Heart left ventricle (tissue), 16 donors: ENCODE measurements around the gene TP53RK. TPM values are rescaled to one million over a fixed set of nuclear protein-coding genes. Genes with fewer than 3 reads are reported as not detected.

ENCODE experiments used
- ATAC-seq, 4 donors: fragments of 200-7000 bp; cut with Tn5 transposase; one replicate each; pipeline ENCODE4 v1.9.1; 2020 to 2022; ENCODE audit warnings: moderate library complexity in 4 of 4, mild to moderate bottlenecking in 3 of 4, moderate number of reproducible peaks in 1 of 4
- DNase-seq, 5 donors: peaks; one replicate each; pipeline ENCODE4 v3.0.0-alpha.2; 2020
- H3K27ac ChIP-seq, 12 donors: fragments of 200-600 bp; sonication (generic) in 4 of 12; one replicate each; pipeline versions ENCODE4 v1.5.0 to v1.8.0; 2016 to 2022; ENCODE audit warnings: mild to moderate bottlenecking in 2 of 12
- H3K27me3 ChIP-seq, 9 donors: fragments of 200-600 bp; sonication (generic) in 2 of 9; one replicate each; pipeline versions ENCODE4 v1.5.1 to v1.8.0; 2016 to 2022; ENCODE audit warnings: mild to moderate bottlenecking in 3 of 9
- H3K36me3 ChIP-seq, 9 donors: fragments of 200-600 bp; sonication (generic) in 2 of 9; one replicate each; pipeline versions ENCODE4 v1.5.0 to v1.8.0; 2018 to 2022; ENCODE audit warnings: mild to moderate bottlenecking in 2 of 9
- H3K4me1 ChIP-seq, 12 donors: fragments of 200-600 bp; sonication (generic) in 4 of 12; one replicate each; pipeline versions ENCODE4 v1.5.0 to v1.8.0; 2016 to 2022; ENCODE audit warnings: mild to moderate bottlenecking in 3 of 12
- H3K4me3 ChIP-seq, 12 donors: fragments of 200-600 bp; sonication (generic) in 4 of 12; one replicate each; pipeline versions ENCODE4 v1.5.0 to v1.8.0; 2017 to 2022; ENCODE audit warnings: mild to moderate bottlenecking in 9 of 12, moderate library complexity in 4 of 12
- H3K9me3 ChIP-seq, 12 donors: fragments of 200-600 bp; sonication (generic) in 4 of 12; one replicate each; pipeline versions ENCODE4 v1.5.0 to v1.8.0; 2016 to 2022; ENCODE audit warnings: mild to moderate bottlenecking in 1 of 12
- CTCF ChIP-seq, 12 donors: fragments of 200-600 bp; sonication (generic) in 4 of 12; IDR thresholded peaks; one replicate each; pipeline versions ENCODE4 v1.5.0 to v1.8.0; 2018 to 2022; ENCODE audit warnings: antibody characterized with exemption in 12 of 12, mild to moderate bottlenecking in 5 of 12
- POLR2A ChIP-seq, 2 donors: fragments of 450-650 bp; IDR thresholded peaks; one replicate each; pipeline ENCODE4 v1.6.1; 2017; ENCODE audit warnings: antibody characterized with exemption in 2 of 2, mild to moderate bottlenecking in 2 of 2, moderate library complexity in 2 of 2
- WGBS, 4 donors: extraction: QIAGEN DNeasy Blood & Tissue Kit in 2 of 4; methylation state at CpG; one replicate each; pipeline versions ENCODE4 v1.1.5 to v1.1.7; 2013 to 2018; 5-methylcytosine and 5-hydroxymethylcytosine counted together
- intact Hi-C, 10 donors: fragments of 100-400 bp; cut with DNase I; formaldehyde crosslinking; loops; one replicate each; pipeline versions ENCODE4 v1.11.1 to v1.14.2; 2022
- polyA plus RNA-seq, 2 donors: library from polyadenylated mRNA; stranded (reverse); fragments of 200-250 nt; gene quantifications; one replicate each; pipeline ENCODE4 v1.2.3, GENCODE V29; 2013
- total RNA-seq, 9 donors: library from RNA; depleted of rRNA in 2 of 9; stranded (reverse); fragments of >200 nt in 2 of 9; fragmentation: NEBNext Ultra II Directional in 3 of 9; extraction: Animal tissue kit (Norgen Biotek cat#: 25700) in 3 of 9; gene quantifications; one replicate each; pipeline versions ENCODE4 v1.1.0 to v1.2.4, GENCODE V29; 2016 to 2023
- donor health status: ischemic (EF 13 %, LVEDD 7.1; RV severe dilation, severe dysfunction).
- donor health status: healthy with polysubstance abuse.
- donor health status: DM: no; HTN: yes; CAD: no.
- donor health status: DM: no; HTN: no; CAD: no.
- donor health status: ischemic (EF 25% LVEDD 6.9; RV normal size, moderate dysfunction).
- donor health status: ischemic (EF 25% LVEDD 5.7; RV mildly dilated, moderate dysfunction).
- donor health status: healthy.
- donor health status: DM: yes; HTN: yes; CAD: no.
- donor health status: ischemic (EF 35%, LVEDD 5.7; RV mildly dilated, moderate dysfunction).
- donor health status: nonischemic (EF 11% LVEDD 7.7; RV severe dilation, severe dysfunction).
- donor health status: DM: yes; HTN: yes; CAD: no.
- donor health status: PGD.
- donor health status: ischemic (EF 29% LVEDD 5.4; RV normal size, mild dysfunction).
- donor health status: nonischemic (EF 23%, LVEDD 6.1; RV moderate dilation, normal function).

TP53RK gene
- total and polyA plus RNA-seq, 11 donors: 5.0 to 10.8 (median 7.9) TPM

GRCh38 chr20:46634528-46634927 lies 54.7 kb downstream of the TP53RK start:
- ATAC-seq (no peak), DNase-seq (no peak)
- Histone ChIP-seq H3K9me3 (peaks cover 0 to 11% (median 0%) of the 10 kb centered on the region in 12 donors), H3K27ac (no peak overlapping the region), H3K36me3 (no peaks in the 10 kb centered on the region), H3K4me1 (peaks cover 0 to 7% (median 0%) of the 10 kb centered on the region in 12 donors), H3K4me3 (no peak overlapping the region), H3K27me3 (no peaks in the 10 kb centered on the region)
- no peak for TF ChIP-seq CTCF (IDR thresholded peaks at IDR 0.05)
- no peak for TF ChIP-seq POLR2A (IDR thresholded peaks at IDR 0.05)
- intact Hi-C loops: no loop called here
- 73 to 89% (median 82%) methylated on average over 6 of the region's 6 CpGs for WGBS, 4 donors

Other genes with a start within 250 kb of the TP53RK start
- 1 to 10 TPM in 6 of 9 donors, under 1 TPM in 3; 0.31 to 2.5 (median 1.3) TPM for gene ZNF334, start 175.9 kb downstream of the TP53RK start, total RNA-seq
- gene ZNF334, start 175.9 kb downstream of the TP53RK start, polyA plus RNA-seq: under 1 TPM; 0.78 to 0.95 TPM
- gene OCSTAMP, start 138.8 kb downstream of the TP53RK start, total RNA-seq: not detected
- gene OCSTAMP, start 138.8 kb downstream of the TP53RK start, polyA plus RNA-seq: not detected
- 1 to 10 TPM in 2 of 9 donors, under 1 TPM in 7; 0.13 to 2.6 (median 0.60) TPM for gene SLC13A3, start 38.0 kb downstream of the TP53RK start, total RNA-seq
- under 1 TPM; 0.38 to 0.54 TPM for gene SLC13A3, start 38.0 kb downstream of the TP53RK start, polyA plus RNA-seq
- 1 to 10 TPM; 2.1 to 6.3 (median 3.1) TPM for gene SLC2A10, start 20.2 kb upstream of the TP53RK start, total RNA-seq
- gene SLC2A10, start 20.2 kb upstream of the TP53RK start, polyA plus RNA-seq: 1 to 10 TPM; 1.4 to 2.4 TPM
- 1 to 10 TPM in 3 of 9 donors, under 1 TPM in 6; 0.32 to 4.2 (median 0.88) TPM for gene EYA2, start 205.4 kb upstream of the TP53RK start, total RNA-seq
- under 1 TPM; 0.30 to 0.35 TPM for gene EYA2, start 205.4 kb upstream of the TP53RK start, polyA plus RNA-seq